MM.1S (cell line): ENCODE measurements around the gene LRRC56.

Source experiments
- EZH2 ChIP-seq: fragments of 300-600 bp; sonication (generic); optimal IDR thresholded peaks from 2 replicates; pipeline ENCODE3; 2017; ENCODE audit warnings: low read depth, mild to moderate bottlenecking, antibody characterized with exemption, low read length, mixed read lengths
- EZH2phosphoT487 ChIP-seq: fragments of 300-600 bp; sonication (generic); IDR thresholded peaks from 2 replicates; pipeline ENCODE4 v1.6.1; 2018; ENCODE audit warnings: antibody characterized with exemption, low read length
- TF ChIP-seq, protein P1 (sequence below): fragments of 300-600 bp; sonication (generic); IDR thresholded peaks from 2 replicates; pipeline ENCODE4 v1.5.1; 2016; ENCODE audit warnings: antibody characterized with exemption, low read length, mixed read lengths

DNA sequence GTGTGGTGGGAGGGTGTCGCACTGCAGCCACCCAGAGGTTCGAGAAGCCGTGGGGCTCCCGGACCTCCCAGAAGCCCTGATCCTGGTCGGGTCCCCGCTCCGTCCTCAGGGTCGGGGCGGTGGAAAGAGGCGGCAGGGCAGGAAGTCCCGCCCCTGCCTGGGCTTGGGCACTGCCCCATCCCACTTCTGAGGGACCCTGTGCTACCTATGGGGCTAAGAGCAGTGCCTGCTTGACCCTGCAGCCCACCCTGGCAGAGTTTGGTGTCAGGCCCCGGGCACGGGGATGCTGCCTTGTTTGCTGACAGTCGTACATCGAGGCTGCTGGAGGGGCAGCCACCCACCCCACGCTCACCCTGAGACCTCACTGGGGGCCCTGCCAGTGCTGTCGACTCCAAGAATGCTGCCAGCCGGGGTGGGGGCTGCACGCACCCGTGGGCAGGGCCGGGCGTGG is 49.7 kb upstream of the LRRC56 start:
- TF ChIP-seq, protein P1, sequence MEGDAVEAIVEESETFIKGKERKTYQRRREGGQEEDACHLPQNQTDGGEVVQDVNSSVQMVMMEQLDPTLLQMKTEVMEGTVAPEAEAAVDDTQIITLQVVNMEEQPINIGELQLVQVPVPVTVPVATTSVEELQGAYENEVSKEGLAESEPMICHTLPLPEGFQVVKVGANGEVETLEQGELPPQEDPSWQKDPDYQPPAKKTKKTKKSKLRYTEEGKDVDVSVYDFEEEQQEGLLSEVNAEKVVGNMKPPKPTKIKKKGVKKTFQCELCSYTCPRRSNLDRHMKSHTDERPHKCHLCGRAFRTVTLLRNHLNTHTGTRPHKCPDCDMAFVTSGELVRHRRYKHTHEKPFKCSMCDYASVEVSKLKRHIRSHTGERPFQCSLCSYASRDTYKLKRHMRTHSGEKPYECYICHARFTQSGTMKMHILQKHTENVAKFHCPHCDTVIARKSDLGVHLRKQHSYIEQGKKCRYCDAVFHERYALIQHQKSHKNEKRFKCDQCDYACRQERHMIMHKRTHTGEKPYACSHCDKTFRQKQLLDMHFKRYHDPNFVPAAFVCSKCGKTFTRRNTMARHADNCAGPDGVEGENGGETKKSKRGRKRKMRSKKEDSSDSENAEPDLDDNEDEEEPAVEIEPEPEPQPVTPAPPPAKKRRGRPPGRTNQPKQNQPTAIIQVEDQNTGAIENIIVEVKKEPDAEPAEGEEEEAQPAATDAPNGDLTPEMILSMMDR = no peak
- TF ChIP-seq EZH2 (no peak), EZH2phosphoT487 (no peak)
